HS-27A (cell line): Measurements from ENCODE around the gene HELZ2.
"Not testable (repeated sequence)": the region's sequence is repeated elsewhere in the genome, so short reads cannot be mapped to it uniquely, and the experiment has no call there.

Experiments
- DNase-seq: peaks from one replicate; pipeline ENCODE4 v3.0.0-alpha.2; 2012; ENCODE audit warnings: low read depth, missing footprints

The HELZ2 gene

GRCh38 chr20:63565021-63565698 lies 8.9 kb downstream of the HELZ2 start:
- DNase-seq, result no peak

GRCh38 chr20:63564036-63564810 lies 9.8 kb downstream of the HELZ2 start:
- DNase-seq, result no peak

GRCh38 chr20:63563225-63563935 lies 10.7 kb downstream of the HELZ2 start:
- DNase-seq, result no peak

GRCh38 chr20:63562461-63563224 lies 11.4 kb downstream of the HELZ2 start:
- DNase-seq, result no peak

- DNase-seq, result no peak
These were observed 12.2 kb downstream of the HELZ2 start for GRCh38 chr20:63561624-63562396.

- no peak for DNase-seq
These were observed 13.0 kb downstream of the HELZ2 start for GRCh38 chr20:63560856-63561609.

GRCh38 chr20:63560333-63560805 lies 13.7 kb downstream of the HELZ2 start:
- DNase-seq, result no peak

GRCh38 chr20:63559485-63560332 lies 14.3 kb downstream of the HELZ2 start:
- not testable (repeated sequence) for DNase-seq

GRCh38 chr20:63558804-63559484 lies 15.1 kb downstream of the HELZ2 start:
- no peak for DNase-seq

- no peak for DNase-seq
These were observed 16.6 kb downstream of the HELZ2 start for GRCh38 chr20:63557481-63557891.

GRCh38 chr20:63556873-63557478 lies 17.1 kb downstream of the HELZ2 start:
- DNase-seq, result no peak

- DNase-seq, result no peak
These were observed 18.2 kb downstream of the HELZ2 start for GRCh38 chr20:63555661-63556381.

- no peak for DNase-seq
These were observed 19.4 kb downstream of the HELZ2 start for GRCh38 chr20:63554361-63555278.

- DNase-seq, result no peak
These were observed 20.1 kb downstream of the HELZ2 start, which contains the start of gene FNDC11 for GRCh38 chr20:63553933-63554290. Gene FNDC11 (plus strand): TSS chr20:63554159. CDS start chr20:63555664, 1,505 bp downstream.

- DNase-seq, result no peak
These were observed 20.6 kb downstream of the HELZ2 start for GRCh38 chr20:63553251-63553932.
